H4 (cell line): ENCODE results near the gene MCC. TPM values are rescaled to one million over a fixed set of nuclear protein-coding genes. Genes with fewer than 3 reads are reported as not detected.
A peak's percentile ranks its signal among the peaks of the same experiment; 100 is the strongest.
"Not testable (repeated sequence)": the region's sequence is repeated elsewhere in the genome, so short reads cannot be mapped to it uniquely, and the experiment has no call there.

Experiments
- DNase-seq: peaks from one replicate; pipeline ENCODE4 v3.0.0-alpha.2; 2015; ENCODE audit warnings: low spot score
- total RNA-seq: library from RNA; depleted of rRNA; stranded (reverse); fragments of >200 nt; shearing (Covaris generic); gene quantifications from 2 replicates; pipeline ENCODE4 v1.2.3, GENCODE V29; 2014

MCC gene
- total RNA-seq, 1 experiment from 2014 or later: 7.9 TPM

DNA sequence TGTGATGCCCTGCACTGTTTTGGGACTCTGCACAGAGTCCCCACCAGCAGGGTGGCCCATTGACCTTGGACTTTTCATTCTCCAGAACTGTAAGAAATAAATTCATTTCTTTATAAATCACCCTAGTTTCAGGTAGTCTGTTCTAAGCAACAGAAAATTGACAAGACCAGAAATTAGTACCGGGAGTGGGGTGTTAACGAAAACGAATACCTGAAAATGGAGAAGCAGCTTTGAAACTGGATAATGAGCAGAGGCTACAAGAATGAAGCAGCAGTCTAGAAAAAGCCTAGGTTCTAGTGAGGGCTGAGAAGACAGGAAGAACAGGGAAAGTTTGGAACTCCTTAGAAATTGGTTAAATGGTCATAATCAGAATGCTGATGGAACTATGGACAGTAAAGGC, 2.1 kb upstream of the MCC start:
- no peak for DNase-seq

DNA sequence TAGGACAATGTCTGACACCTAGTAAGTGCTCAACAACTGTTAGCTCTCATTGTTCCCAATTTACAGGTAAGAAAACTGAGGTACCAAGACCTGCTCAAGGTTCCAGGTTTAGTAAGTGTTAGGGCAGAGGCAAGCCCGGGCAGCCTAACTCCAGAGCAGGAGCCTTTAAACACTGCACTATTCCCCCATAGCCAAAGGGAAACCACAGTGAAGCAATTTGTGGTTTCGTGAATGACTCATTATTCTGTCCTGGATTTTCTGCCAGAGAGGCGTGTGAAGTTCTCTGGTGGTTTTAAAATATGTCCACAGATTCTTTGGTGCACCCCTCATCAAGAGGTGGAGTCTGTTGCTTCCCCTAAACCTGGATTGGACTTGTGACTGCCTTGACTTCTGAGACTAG, 1.0 kb upstream of the MCC start:
- peak; percentile 98 for DNase-seq

DNA sequence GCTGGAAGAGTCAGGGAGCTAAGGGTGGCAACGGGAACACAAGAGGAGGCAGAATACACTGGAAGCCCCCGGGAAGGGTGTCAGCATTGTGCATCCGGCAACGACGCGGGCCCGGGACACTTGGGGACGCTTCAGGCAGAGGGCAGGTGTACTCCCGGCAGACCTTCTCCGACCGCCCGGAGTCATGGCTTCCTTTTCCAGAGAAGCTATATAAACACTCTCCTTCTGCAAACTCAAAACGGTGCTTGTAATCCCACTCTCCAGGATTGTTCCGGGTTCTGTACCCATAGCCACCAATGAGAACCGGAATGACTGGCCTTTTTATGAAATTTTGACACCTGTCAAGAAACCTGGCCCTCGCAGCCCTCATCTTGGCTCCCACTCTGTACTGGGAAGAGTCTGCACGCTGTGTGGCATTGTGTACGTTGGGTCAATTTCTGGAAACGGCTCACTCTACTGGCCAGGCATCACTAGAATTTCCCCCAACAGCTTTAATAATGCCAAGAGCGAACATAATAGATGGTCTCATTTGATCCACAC, 462 bp upstream of the MCC start:
- no peak for DNase-seq

GRCh38 chr5:113487416-113487780, 855 bp downstream of the MCC start:
- no peak for DNase-seq

GRCh38 chr5:113480243-113480642, 8.0 kb downstream of the MCC start:
- no peak for DNase-seq

GRCh38 chr5:113478691-113479090, 9.6 kb downstream of the MCC start:
- DNase-seq: no peak

GRCh38 chr5:113474100-113474728, 14.0 kb downstream of the MCC start:
- no peak for DNase-seq

DNA sequence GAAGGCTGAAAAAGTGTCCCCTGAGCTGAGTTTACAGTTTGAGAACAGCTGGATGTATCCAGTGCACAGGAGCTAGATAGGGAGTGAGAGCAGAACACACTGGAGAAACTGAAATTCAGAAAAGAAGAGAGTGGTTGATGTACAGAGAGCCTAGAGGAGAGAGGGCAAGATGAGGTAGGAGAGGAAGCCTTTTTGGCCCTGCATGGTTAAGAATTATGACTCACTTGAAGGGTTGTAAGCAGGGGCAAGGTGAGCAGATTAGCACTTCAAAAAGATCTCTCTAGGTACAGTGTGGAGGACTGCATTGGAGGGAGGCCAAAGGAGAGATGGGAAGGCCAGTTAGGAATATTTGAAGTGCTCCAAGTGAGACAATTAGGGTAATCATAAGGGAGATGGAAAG, 25.2 kb downstream of the MCC start:
- DNase-seq: no peak

DNA sequence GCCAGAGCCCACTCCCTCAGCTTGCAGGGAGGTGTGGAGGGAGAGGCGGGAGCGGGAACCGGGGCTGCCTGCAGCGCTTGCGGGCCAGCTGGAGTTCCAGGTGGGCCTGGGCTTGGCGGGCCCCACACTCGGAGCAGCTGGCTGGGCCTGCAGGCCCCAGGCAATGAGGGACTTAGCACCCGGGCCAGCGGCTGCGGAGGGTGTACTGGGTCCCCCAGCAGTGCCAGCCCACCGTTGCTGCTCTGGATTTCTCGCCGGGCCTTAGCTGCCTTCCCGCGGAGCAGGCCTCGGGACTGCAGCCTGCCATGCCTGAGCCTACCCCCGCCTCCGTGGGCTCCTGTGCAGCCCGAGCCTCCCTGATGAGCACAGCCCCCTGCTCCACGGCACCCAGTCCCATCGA, 31.1 kb downstream of the MCC start:
- DNase-seq: not testable (repeated sequence)

GRCh38 chr5:113452941-113453340, 35.3 kb downstream of the MCC start:
- no peak for DNase-seq

- DNase-seq: no peak
Observed at GRCh38 chr5:113451797-113452196, 36.5 kb downstream of the MCC start.

DNA sequence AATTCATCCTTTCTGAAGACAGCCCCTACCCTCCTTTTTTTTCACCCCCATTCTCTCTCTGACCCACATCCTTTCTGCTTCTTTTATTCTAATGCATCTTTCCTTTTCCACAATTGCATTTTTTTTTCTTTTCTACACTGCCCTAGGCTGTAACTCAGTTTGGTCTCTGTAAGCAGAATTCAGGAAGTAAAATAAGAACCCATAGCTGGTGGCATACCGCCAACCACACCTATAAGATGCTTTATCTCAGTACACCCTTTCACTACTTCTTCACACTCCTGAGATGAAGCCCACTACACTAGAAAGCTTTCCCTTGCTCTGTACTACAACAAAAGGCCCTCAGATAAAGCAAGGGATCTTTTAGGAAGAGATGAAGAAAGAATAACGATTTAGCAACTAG, 37.3 kb downstream of the MCC start:
- no peak for DNase-seq

DNA sequence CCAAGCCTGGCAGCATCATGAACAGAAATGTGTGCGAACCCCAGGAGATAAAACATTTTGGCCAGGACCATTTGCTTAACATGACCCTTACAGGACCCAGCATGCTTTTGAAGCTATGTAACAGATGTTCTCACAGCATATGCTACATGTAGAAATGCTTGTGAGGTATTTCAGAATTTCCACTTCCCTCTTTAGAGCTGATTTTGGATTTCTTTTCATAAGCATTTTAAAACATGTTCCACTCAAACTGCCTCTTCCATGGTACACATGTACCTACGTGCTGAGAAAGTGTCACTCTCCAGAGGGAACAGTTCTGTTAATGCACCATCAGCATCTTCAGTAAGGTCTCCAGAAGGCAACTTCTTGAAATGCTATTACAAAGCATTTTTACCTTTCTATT, 37.8 kb downstream of the MCC start:
- no peak for DNase-seq

DNA sequence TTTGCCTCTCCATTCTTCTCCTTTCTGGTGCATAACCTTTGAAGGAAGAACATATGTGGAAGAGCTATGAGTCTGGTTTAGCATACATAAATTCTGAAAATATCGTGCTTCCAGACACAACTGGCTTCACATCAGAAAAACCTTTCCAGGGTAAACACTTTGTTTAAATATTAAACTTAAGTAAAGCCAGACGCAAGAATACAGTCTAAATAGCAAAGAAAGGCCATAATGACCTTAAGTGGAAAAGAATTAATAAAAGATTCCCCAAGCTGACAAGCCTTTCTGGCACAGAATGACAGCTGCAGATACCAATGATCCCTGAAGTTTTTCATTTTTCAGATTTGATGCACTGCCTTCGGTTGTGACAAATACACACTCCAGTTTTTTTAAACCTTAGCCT, 40.0 kb downstream of the MCC start:
- DNase-seq: no peak

- no peak for DNase-seq
Observed at GRCh38 chr5:113447498-113448050, 40.7 kb downstream of the MCC start.

DNA sequence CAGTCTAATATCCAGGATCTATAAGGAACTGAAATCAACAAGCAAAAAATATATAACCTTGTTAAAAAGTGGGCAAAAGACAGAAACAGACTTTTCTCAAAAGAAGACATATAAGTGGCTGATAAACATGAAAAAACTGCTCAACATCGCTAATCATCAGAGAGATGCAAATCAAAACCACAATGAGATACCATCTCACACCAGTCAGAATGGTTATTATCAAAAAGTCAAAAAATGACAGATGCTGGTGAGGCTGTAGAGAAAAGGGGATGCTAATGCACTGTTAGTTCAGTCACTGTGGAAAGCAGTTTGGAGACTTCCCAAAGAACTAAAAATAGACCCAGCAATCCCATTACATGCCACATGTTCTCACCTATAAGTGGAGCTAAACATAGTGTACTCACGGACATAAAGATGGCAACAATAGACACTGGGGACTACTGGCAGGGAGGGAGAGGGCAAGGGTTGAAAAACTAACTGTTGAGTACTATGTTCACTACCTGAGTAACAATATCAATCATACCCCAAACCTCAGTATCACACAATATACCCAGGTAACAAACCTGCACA, 41.8 kb downstream of the MCC start:
- DNase-seq: no peak

DNA sequence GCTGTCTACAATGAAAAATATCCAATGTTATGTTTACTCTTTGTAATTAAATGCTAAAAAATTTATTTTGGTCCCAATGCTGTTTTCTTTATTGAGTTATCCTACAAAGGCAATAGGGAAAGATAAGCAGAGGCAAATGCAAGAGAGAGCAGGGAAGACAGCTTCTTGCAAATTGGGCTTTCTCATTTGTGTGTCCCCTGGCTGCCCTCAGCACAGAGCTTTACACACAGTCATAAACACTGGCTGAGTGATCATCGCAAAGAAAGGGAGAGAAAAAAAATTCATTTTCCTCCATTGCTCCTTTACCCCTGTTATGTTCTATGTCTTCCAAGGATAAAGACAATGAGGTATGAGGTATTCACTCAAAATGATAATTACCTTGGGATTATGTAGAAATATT, 51.1 kb downstream of the MCC start:
- DNase-seq: no peak

DNA sequence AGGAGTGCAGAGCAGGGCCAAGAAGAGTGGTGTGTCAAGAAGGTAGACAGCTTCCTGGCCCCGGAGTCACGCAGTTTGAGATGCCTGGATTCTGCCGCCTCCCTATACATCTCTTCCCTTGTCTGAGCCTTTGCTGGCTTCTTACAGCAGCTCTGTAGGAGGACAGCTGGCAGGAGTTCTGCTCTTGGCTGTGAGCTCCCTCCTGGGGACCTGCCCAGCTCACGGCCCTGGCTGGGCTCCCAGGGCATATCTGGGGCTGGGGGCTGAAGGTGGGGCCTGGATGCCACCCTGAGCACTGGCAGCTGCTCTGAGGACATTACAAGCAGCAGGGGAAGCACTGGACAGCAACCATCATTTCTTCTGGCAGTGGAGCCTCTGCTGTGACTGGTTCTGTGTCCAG, 52.7 kb downstream of the MCC start:
- DNase-seq: no peak

DNA sequence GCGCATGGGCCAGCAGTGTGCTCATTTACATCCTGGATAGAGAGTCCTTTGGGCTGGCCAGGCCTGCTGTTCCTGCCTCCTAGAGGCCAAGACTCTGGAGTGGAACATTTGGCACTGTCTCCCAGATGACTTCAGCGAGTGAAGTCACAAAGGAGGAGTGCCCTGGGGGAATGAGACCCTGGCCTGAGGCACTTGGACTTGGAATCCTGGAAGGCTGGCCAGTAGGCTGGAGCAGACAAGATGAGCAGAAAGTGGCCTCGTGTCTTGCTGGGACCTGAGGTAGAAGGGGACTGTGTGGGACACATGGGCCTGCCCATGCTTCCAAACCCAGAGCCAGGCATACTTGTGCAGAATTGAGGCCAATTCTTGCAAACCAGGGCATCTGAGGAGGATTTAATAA, 53.4 kb downstream of the MCC start, which contains the start of gene TSSK1B:
Gene TSSK1B, minus strand, starts transcription at position 101 of the 400 bp plus-strand sequence. CDS start 150 bp downstream, outside the sequence.
- no peak for DNase-seq

DNA sequence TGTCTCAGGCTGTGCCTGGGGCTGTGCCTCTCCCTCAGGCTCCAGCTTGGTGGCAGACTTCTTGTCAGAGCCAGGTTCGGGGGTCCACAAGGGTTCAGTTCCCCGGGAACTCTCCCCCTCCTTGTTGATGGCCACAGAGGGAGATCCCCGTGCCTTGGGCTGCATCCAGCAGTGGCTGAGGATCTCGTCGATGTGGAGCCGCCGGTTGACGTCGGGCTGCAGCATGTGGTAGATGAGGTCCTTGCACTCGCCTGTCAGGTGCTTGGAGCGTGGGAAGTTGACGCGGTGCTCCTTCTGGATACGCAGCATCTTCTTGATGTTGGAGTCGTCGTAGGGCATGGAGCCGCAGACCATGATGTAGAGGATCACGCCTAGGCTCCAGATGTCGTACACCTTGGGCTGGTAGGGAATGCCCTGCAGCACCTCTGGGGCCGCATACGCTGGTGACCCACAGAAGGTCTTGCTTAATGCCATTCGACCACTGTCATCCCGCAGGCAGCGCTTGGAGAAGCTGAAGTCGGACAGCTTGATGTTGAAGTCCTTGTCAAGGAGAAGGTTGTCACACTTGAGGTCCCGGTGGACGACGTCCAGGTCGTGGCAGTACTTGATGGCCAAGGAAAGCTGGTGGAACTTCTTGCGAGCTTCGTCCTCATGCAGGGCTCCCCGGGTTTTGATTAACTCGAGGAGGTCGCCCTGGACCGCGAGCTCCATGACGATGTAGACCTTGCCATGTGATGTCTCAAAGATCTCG, 54.2 kb downstream of the MCC start:
- DNase-seq: no peak

DNA sequence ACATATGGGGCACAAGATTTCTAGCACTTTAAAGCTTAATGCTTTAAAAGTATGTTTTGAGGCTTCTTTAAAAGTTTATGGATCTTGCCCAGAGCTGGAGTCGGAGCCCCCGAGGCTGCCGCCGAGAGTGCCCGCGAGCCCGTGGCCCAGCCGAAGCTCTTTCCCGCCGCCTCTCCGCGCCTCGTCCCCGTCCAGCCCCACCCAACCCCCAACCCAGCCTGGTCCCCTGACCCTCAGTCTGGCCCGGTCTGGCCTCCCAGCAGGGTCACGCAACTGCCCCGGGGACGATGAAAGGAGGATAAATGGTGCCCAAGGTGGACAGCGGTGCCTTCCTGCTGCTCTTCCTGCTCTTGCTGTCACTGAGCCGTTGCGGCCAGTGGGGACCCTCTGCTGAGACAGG, 55.2 kb downstream of the MCC start:
- DNase-seq: no peak

- DNase-seq: no peak
Observed at GRCh38 chr5:113427871-113428574, 60.2 kb downstream of the MCC start.
